ENCODE results near the gene TRIB2.

The TRIB2 gene

DNA sequence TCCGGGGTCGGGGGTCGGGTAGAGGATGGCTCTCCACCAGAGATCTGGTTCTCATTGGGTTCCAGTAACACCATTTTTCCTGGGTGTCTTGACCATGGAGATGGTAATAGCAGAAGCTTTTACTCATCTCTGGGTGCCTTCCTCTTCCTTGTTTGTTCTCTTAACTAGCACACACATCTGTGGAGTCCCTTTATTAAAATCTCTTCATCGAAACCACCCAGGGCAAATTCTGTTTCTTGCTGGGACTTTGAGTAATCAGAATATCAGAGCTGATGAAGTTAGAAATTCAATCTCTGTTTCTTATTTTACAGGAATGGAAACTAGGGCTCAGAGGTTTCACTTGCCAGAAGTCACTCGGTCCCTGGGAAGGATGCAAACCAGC is 15.0 kb upstream of the TRIB2 start:
- no peak for DNase-seq

DNA sequence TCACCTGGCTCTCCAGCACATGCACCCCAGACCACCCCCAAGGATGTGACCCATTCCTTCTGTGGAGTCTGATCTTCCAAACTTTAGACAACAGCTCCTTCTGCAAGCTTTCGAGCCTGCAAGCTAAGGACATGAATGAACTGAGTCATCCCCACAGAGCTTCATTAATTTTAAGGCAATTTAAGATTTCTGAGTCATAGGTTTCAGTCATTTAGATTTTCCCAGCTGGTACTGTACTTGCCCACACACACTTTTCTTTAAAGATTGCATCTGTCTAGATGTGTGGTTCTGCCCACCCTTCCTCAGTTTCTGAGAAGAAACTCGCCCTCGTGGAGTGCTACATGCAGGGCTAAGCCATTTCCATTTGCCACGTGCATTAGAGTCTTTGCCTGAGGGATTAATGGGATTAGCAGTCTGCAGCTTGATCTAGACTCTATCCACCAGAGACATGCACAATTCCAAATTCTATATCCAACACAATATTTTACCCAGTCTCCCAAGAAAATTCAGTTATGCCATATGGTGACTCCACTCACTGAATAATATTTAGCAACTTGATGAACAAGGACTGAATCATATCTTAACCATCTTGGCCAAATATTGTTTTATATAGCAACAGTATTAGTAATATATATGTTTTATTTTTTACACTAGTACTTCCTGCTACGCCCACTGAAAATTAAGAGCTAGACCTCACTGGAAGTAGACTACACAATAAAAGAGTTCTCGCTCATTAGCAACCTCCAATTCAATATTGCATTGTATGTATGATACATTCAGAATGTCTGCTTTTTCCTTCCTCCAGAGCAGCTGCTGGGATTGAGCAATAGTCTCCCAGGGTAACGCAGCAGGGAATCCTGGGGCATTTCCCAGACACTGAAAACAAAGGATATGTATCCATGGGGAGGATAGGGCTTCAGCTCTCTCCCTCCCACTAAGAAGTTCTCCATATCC is 14.3 kb upstream of the TRIB2 start:
- DNase-seq = no peak

DNA sequence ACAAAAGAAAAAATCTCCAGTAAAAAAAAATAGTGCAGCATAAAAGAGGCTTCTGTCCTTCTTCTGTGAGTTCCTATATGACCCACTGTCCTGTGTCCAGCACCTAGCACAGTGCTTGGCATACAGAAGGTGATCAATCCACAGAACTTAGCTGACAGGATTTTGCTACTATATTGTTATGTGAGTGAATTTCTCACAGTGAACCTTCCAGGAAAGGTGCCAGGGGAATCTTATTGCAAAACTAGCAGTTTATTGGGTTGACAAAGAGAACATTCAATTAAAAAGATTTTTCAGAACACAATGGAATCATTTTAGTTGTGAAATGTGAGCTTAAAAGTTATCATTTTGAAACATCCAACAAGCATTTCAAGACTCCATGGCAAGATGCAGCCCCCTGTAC is 12.4 kb upstream of the TRIB2 start:
- DNase-seq = no peak

GRCh38 chr2:12705230-12705629 is 11.5 kb upstream of the TRIB2 start:
- DNase-seq = no peak

DNA sequence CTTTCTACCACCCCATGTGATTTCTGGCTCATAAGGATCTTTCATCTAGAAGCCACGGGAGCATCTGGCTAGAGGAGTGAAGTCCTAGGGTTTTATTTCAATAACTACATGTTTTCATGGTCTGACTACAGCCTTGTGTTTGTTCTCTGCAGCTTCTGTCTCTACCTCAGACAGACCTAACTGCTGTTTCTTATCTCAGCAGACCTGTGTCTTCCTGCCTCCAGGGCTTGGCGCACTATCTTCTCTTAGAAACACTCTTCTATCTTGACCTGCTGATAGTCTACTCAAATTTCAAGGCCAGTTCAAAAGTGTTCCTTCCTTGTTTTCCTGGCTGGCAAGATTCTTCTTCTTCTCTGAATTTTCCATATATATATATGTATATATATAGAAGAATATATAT is 11.0 kb upstream of the TRIB2 start:
- no peak for DNase-seq

- DNase-seq = no peak
Measured at GRCh38 chr2:12708508-12709206, 8.1 kb upstream of the TRIB2 start.

DNA sequence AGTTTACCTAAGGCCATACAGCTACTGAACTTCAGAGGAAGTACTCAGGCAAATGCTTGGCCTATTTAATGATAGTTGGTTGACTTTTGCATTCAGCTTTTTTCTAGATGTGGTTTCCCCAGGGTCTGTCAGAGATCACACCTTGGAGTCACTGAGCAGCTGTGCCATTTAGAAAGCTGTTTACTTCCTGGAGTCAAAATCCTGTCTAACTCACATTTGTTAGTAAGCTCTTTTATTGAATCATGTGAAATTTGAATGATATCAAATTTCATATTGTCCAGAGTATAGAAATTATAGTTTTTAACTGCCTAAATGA is 7.6 kb upstream of the TRIB2 start:
- DNase-seq = no peak

- no peak for DNase-seq
Measured at GRCh38 chr2:12710301-12710700, 6.4 kb upstream of the TRIB2 start.

DNA sequence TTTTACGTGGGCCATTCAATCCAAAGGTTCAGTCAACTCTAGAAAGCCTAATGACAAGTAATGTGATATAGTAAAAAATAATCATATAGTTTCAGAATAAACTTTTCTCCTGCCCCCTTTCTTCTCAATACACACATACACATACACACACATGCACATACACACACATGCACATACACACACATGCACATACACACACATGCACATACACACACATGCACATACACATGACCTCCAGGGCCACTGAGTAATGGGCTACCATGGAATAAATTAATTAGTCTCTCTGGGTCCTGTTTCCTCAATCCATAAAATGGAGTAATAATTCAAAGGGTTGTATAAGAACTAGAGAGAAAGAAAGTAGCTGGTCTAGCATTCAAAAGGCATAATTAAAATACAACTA is 5.4 kb upstream of the TRIB2 start:
- no peak for DNase-seq

DNA sequence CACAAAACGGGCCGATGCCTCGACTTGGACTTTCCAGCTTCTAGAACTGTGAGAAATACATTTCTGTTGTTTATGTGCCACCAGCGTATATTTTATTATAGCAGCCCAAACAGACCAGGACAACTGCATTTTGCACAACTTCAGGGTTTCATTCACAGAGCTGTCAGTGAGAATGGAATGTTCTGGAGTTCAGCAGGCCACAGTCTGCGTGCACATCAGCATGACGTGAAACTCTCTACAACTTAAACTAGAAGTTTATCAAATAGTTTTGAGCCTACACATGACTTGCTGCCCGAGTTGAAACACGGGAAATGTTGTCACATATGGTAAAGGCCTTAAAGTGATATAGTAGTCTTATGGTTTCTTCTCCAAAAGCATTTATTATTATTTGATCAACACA is 3.9 kb upstream of the TRIB2 start:
- DNase-seq = no peak

GRCh38 chr2:12714391-12715221 is 2.1 kb upstream of the TRIB2 start:
- DNase-seq = no peak

DNA sequence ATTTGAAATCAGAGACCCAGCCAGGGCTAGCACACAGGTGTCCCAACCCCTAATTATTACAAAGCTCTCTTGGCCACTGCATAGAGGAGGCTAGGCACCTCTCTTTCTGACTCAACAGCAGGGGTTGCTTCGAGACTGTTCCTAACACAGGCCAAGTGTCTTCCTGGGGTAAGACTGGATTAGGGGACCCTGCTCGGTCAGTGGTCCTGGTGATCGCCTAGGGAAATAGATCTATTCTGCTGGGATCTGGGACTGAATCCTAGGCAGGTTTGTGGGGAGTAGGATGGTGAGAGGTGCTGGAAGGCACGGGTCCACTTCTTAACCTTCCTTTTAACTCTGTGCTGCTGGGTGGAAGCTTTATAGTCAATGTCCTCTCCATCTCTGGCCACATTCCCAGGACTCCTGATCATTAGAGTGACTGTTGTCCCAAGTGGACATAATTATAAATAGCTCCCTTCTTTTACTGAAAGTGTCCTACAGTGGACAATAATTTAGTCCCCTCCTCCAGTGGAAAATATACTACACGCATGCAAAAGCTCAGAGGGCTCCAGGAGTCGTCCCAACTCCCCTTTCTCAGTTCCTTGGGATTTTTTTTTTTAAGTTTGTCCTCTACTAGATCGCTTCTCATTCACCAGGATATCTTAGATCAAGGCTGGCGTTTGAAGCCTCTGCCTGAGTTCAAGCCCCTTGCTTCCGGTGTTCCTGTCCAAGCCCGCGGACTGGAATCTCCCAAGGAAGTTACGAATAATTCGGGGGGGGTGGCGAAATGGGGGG is 1.3 kb upstream of the TRIB2 start:
- DNase-seq = no peak

GRCh38 chr2:12716032-12716281 is 779 bp upstream of the TRIB2 start:
- peak; percentile 16 for DNase-seq

DNA sequence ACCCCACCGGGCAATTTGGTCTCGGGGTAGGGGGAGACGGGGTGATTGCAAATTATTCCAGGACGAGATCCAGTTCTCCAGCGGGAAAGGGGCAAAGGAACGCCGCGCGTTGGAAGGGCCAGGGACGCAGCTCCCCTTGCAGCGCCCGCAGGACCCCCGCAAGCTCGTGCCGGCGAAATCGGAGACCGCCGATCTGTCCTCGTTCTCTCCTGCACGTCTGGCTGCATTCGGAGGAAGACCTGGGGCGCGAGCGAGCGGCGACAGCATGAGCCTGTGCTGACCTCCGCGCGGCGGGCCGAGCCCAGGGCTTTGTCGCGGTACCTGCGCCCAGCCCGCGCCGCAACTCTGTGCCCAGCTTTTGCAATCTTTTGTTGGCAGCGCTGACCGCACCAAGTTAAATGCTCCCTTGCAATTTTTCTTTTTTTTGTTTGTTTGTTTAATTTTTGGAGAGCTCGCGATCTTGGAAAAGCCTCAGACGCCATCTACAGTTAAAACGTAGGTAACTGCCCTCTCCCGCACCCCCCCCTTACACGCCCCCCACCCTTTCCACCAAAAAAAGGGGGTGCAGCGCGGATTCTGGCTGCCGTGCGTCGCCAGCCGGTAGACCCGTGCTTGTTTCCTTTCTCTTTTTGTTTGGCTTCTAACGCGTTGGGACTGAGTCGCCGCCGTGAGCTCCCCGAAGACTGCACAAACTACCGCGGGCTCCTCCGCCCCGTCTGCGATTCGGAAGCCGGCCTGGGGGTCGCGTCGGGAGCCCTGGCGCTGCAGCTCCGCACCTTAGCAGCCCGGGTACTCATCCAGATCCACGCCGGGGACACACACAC is 667 bp downstream of the TRIB2 start:
- no peak for DNase-seq

DNA sequence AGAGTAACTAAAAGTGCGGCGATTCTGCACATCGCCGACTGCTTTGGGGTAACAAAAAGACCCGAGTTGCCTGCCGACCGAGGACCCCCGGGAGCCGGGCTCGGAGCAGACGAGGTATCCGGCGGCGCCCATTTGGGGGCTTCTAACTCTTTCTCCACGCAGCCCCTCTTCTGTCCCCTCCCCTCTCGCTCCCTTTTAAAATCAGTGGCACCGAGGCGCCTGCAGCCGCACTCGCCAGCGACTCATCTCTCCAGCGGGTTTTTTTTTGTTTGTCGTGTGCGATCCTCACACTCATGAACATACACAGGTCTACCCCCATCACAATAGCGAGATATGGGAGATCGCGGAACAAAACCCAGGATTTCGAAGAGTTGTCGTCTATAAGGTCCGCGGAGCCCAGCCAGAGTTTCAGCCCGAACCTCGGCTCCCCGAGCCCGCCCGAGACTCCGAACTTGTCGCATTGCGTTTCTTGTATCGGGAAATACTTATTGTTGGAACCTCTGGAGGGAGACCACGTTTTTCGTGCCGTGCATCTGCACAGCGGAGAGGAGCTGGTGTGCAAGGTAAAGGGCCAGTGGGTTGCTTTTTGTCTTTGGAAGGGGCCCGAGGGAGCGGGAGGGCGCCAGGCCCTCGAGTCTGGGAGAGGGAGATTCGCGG is 1.4 kb downstream of the TRIB2 start:
- no peak for DNase-seq

DNA sequence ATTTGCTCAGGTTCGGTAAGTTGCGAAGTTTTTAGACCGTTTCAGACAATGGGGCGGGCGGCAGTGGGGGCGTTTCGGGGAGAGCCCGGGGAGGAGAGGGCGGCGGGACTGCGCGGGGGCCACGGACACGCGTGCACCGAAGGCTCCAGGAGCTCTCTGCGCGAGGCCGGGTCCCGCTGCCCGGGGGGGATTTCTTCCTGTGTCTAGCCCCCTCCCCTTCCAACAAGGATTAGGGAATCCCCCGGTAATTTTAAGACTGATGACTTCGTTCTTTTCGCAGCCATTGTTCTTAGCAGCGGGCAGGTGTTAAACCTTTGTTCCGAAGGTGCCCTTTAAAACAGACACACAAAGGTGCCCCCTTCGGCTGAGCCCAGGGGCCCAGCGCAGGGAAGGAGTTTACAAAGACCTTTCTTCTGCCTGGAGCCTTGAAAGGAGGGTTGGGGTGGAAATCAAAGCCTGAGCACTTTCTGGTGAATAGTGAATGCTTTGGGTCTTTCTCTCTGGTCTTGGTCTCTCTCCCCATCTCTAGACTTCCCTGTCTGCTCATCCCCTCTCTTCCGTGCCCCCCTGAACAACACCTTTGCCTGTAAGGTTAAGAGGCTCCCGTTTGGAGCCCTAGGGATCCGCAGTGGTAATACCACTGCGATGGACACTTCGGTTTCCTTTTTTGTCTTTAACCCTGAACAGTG is 2.1 kb downstream of the TRIB2 start:
- DNase-seq = no peak

GRCh38 chr2:12719400-12720277 is 2.9 kb downstream of the TRIB2 start:
- no peak for DNase-seq

GRCh38 chr2:12720278-12720620 is 3.5 kb downstream of the TRIB2 start:
- DNase-seq = no peak

DNA sequence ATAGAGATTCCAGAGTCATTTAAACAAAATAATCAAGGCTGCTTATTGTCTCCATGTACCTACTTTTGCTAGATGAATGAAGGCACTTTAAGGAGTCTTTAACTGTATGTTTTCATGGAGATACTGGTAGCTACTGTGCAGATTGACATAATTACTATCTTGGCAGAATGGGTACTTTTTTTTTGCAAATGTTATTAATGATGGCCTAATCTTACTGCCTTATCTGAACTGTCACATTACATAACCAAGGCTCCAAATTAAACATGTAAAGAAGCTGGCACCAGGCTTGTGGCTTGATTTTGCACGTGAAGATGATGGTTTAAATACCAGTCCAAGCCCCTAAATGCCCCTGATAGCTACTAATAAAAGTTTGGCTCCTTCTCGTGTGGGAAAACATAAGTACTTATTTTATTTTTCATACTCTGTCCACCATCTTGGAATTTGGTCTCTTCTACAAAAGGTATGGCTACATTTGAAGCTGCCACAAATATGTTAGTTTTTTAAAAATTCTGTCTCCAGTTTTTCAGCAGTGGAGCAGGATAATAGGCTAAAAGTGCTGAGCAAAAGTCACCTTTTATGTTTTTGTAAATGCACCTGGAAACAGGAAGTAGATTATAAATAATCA is 4.1 kb downstream of the TRIB2 start:
- no peak for DNase-seq
